HG03442 (cell line): ENCODE measurements around the gene FCMR.
"Not testable (repeated sequence)": the region's sequence is repeated elsewhere in the genome, so short reads cannot be mapped to it uniquely, and the experiment has no call there.

ENCODE experiments used
- ATAC-seq: cut with Tn5 transposase; IDR thresholded peaks from one replicate; pipeline ENCODE4 v1.9.1; 2021; ENCODE audit warnings: mild to moderate bottlenecking, moderate library complexity; ENCODE audit not compliant: unreplicated experiment

The FCMR gene

DNA sequence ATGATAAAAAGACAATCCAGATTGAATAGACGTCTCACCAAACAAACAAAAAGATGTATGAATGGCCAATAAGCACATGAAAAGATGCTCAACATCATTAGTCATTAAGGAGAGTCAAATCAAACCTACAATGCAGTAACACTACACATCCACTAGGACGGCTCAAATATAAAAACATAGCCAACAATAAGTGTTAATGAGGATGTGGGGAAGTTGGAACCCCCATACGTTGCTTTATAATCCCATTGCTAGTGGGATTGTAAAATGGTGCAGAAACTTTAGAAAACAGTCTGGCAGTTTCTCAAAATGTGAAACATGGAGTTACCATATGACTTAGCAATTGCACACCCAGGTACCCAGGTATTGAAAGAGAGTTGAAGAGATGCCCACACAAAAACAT, 39.2 kb downstream of the FCMR start:
- no peak for ATAC-seq

DNA sequence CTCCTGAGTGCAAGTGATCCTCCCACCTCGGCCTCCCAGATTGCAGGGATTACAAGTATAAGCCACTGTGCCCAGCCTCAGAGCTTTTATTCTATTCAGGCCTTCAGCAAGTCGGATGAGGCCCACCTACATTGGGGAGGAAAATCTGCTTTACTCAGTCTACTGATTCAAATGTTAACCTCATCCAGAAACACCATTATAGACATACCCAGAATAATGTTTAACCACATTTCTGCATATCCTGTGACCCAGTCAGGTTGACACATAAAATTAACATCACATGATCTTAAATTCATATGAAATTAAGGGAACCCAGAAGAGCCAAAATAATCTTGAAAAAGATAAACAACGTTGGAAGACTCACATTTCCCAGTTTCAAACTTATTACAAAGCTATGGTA, 41.4 kb downstream of the FCMR start:
- ATAC-seq, result no peak

DNA sequence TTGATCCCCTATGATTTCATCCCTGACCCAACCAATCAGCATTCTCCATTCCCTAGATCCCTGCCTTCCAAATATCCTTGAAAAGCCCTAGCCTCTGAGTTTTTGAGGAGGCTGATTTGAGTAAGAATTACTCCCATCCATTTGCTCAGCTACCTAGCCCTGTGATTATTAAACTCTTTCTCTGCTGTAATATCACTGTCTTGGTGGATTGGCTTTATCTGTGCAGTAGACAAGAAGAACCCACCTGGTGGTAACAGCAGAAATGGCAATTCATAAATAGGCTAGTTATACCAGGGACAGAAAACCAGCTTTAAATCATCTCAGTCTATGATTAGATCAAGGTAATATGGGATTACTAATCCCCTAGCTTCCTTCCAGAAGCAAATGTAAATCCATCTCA, 43.3 kb downstream of the FCMR start:
- ATAC-seq, result no peak

DNA sequence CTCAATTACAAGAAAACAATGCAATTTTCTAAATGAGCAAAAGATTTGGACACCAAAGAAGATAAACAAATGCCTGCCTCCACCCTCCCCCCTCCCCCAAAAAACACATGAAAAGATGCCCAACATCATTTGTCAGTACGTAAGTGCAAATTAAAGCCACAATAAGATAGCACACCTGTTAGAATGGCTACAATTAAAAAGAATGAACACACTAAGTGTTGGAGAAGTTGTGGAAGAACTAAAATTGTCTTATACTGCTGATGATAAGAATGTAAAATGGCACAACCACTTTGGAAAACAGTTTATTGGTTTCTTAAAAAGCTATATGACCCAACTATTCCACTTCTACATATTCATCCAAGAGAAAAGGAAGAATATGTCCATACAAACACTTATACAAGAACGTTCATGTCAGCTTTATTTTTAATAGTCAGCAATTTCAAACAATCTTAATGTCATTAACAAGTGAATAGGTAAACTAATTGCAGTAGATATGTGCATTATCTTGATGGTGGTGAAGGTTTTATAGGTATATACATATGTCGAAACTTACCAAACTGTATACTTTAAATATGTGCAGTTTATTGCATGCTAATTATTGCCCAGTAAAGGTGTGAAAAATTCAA, 45.9 kb downstream of the FCMR start:
- no peak for ATAC-seq

DNA sequence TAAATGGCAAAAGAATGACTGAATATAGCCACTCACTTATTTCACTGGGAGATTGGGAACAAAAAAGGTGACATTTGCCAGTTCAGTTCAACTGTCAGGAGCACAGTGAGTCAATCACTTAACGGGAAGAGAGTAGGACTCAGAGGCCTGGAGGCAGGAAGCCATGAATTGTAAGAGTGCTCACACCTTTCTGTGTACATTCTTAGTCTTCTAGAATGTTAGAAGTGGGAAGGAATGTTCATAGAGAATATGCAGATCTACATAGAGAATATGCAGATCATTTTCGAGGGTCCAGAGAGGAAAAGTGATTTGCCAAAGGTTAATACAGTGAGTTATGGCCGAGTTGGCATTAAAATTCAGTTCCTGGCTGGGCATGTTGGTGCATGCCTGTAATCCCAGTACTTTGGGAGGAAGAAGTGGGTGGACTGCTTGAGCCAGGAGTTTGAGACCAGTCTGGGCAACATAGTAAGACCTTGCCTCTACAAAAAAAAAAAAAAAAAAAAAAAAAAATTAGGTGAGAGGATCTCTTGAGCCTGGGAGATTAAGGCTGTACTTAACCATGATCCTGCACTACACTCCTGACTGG, 48.0 kb downstream of the FCMR start:
- ATAC-seq, result no peak

DNA sequence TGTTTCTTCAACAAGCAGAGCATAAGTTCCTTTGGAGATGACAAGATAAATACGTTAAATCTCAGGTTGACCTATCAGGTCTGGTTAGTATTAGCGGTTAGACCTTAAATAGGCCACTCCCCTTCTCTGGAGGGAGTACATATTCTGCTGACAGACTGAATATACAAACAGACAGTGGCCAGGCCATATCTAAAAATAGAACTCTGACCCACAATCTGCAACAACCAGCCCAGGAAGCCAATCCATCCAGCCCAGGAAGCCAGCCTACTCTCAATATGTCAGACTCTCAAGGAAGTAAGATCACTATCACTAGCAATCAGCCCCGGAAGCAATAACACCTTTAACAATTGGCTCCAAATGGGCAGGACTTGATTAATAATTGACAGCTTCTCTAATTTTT, 49.6 kb downstream of the FCMR start:
- ATAC-seq, result no peak

DNA sequence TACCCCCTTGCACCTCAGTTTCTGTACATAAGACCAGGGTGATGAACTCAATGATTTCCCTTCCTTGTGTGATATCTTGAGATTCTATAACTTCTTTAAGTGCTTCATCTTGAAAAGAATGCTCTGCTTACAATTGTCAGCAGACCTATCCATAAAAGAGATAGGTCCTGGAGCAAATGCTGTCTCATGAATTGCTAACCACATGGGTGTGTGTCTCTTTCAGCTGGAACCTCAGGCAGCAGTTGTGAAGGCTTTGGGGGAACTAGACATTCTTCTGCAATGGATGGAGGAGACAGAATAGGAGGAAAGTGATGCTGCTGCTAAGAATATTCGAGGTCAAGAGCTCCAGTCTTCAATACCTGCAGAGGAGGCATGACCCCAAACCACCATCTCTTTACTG, 53.5 kb downstream of the FCMR start:
- ATAC-seq, result no peak

DNA sequence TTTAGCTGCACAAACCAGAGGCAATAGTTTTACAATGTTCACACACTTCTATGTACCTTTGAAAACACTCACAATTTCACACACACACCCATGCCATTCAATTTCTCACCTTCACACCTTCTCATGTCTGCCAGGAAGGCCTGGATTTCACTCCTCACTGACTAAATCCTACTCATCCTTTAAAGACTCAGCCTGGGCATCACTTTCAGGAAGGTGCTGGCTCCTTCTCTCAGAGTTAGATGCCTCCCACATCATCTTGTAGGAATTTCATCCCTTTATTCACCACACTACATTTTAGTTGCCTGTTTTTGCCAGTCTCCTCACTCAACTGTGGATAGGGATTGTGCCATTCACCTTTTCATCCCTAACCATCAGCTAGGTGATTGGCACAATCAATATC, 54.0 kb downstream of the FCMR start:
- no peak for ATAC-seq

DNA sequence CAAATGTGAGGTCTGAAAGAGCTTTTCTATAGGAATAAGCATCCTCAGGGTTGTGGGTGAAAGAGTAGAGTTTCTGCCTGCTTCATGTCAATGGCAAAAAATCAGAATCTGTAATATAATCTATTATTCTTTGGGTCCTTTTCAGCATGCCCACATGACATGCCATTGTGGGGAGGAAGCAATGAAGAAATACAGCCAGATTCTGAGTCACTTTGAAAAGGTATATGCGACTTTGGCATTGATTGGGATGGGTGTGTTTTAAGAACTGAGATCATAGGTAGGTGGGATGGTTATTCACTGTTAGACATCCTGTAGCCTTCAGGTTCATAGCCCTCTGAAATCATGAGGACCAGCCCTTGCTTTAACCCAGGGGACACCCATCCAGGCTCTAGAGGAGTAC, 54.5 kb downstream of the FCMR start:
- ATAC-seq, result no peak

DNA sequence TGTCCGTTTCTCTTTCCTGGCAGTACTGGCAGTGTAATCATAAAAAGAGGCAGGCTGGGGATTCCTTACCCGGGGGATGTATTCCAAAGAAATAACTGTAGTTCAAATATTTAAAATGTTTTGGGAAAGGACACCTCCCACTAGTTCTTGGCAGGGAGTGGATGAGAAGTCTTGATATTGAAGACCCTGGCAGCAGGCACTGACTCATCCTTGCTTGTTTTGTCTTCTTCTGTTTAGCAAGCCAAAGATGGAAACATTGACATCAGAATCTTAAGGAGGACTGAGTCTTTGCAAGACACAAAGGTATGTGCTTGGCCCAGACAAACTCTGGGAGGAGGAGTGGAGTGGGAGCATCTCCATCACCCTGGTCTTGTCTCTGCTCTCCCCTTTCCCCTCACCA, 55.7 kb downstream of the FCMR start:
- no peak for ATAC-seq

DNA sequence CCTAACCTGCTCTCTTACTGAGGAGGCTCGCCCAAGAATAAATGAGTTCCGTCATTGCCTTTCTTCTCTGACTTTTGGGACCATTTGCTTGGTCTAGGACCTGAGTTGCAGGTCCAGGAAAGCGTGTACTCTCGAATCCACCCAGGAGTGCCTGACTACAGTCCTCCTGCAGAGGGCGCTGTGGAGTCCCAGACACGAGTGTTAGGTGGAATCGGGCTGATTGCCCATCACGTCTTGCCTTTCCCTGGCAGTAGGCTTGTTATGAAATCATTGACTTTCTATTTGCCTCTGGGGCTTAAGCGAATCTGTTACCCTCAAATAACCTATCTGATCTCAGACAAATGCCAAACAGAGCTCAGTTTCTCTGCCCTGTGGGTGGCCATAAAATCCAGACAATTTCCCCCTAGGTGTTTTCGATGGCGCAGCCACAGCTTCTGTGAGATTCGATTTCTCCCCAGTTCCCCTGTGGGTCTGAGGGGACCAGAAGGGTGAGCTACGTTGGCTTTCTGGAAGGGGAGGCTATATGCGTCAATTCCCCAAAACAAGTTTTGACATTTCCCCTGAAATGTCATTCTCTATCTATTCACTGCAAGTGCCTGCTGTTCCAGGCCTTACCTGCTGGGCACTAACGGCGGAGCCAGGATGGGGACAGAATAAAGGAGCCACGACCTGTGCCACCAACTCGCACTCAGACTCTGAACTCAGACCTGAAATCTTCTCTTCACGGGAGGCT, 56.6 kb downstream of the FCMR start, which contains the start of gene IL20:
Gene IL20, plus strand, starts transcription at position 685 of the 733 bp plus-strand sequence. CDS start 230 bp downstream, outside the sequence.
- ATAC-seq, result no peak

DNA sequence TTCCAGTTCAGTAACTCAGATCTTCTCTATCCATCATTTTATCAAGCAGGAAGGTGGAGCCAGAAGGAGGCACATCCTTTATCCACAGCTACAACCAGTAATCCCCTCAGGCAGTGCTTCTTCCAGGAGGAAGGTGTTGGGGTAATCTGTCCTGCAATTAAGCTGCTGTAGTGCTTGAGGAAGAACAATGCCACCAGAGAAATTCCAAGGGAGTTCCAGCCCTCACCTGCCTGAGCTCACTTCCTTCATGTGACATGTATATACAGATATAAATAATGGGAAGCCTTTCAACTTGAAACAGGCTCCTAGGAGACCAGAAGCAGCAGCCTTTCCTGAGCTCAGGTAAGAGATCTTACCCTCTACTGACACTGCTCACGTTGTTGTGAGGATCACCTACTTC, 58.5 kb downstream of the FCMR start:
- ATAC-seq, result no peak

DNA sequence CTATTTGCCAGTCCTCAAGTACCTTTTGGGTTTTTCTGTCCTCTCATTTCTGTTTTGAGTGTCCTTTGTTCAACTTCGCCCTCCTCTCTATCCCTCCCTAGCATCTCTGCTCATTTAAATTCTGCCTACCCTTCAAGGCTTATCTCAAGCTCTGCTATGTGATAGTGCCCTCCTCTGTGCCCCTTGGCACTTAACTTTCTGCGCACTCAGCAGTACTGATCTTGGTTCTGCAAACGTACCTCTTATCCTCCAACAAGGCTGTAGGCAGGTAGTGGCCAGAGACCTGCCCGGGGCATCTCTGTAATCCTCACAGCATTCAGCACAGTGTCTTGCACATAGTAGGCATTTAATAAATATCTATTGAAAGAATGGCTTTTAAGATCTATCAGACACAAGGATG, 61.6 kb downstream of the FCMR start:
- ATAC-seq, result no peak

DNA sequence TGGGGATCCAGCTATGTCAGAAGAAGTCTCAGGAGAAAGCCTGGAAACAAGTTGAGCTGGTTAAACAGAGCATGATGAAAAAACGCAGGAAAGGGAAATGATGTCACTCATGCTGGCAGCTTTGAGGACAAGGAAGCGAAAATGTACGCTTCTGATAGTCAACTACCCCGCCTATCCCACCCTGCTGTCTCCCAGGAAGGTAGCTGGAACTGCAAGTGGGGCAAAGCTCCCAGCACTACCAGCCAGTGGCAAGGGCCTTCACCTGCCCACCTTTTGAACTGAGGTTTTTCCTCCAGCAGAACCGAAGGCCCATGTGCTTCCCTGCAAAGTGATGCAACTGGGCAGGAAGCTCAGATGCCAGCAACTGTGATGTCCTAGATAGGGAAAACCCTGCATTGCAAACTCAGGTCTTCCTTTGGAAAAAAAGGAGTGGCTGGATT, 62.6 kb downstream of the FCMR start:
- ATAC-seq, result no peak

DNA sequence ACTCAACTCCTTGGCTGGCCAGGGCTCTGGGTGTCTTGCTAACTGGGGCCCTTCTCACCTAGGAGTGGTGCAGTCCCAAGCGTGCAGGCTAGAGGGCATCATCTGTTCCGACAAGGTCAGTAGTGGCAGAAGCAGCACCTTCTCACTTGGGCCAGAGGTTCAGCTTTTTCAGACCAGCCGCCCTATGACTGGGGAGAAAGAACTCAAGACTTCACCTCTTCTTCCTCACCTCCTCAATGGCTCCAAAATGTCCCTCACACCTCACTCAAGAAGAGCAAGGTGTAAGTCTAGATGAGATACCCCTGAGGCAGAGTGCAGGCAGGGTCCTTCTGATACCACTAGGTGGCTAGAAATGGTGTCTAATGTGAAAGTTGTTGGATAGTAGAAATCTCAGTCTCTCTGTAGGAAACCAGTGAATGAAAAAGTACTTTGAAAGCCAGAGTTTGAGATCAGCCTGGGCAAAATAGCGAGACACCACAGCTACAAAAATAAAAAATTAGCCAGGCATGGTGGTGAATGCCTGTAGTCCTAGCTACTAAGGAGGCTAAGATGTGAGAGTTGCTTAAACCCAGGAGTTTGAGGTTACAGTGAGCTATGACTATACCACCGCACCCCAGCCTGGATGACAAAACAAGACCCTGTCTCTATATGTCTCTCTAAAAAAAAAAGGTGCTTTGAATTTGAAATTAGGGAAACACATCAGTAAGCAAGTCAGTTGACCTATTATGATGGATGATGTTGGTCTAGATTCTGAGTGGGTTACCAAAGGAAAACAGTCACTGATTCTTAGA, 64.9 kb downstream of the FCMR start:
- no peak for ATAC-seq

DNA sequence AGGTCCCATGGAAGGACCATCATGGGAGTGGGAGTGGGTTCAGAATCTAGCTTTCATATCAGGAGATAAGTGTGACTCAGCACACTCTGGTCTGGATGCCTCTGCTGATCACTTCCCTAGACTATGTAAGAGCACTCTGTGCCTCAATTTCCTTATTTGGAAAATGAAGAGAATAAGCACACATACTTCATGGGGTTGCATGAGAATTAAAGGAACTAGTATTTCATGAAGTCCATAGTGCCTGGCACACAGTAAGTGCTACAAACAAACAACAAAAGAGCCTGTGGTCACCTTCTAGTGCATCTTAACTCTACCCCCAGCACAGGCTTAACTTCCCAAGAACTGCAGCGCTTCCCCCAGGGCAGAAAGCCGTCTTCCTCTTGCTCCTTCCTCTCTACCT, 65.9 kb downstream of the FCMR start:
- ATAC-seq, result no peak

DNA sequence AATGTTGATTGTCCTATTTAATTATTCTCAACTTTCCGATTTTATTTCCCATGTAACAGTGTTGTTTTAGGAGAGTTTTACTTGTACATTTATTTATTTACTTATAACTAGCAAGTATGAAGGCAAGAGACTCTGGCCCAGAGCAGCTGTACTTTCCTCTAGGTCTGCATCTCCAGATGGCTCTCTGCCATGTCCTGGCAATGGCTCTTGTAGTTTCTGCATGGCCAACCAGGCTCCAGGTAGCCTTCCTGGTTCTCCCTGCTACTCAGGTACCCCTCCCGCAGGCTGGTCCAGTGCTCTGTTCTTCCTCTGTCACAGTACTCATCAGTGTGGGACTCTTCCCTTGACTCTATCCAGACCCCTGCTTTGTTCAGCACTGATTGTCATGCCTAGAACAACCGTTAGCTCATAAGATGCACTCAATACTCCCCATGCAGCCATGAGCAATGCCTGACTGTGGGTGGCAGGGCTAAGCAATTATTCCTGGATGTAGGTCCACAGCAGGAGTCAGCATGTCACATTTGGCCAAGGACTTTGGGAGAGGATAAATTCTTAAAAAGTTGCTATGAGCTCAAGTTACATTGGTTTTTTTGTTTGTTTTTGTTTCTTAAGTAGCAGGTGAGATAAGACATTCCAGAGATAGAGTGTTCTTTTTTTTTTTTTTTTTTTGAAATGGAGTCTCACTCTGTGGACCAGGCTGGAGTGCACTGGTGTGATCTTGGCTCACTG, 67.2 kb downstream of the FCMR start:
- ATAC-seq, result no peak

DNA sequence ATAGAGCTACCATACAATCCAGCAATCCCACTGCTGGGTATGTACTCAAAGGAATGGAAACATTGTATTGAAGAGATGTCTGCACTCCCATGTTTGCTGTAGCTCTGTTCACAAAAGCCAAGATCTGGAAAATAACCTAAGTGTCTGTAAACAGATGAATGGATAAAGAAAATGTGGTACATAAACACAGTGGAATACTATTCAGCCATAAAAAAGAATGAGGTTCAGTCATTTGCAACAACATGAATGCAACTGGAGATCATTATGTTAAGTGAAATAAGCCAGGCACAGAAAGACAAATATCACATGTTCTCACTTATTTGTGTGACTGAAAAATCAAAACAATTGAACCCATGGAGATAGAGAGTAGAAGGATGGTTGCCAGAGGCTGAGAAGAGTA, 68.0 kb downstream of the FCMR start:
- not testable (repeated sequence) for ATAC-seq
